CD4-positive, alpha-beta memory T cell (primary cell): Measurements from ENCODE around the gene ZNF580. TPM values are rescaled to one million over a fixed set of nuclear protein-coding genes. Genes with fewer than 3 reads are reported as not detected.

ENCODE experiments used
- CTCF ChIA-PET: fragments of 350-600 bp; sonication (Branson Sonifier 250); formaldehyde crosslinking; loops from one replicate; lab custom pipeline; 2021; ENCODE audit warnings: inconsistent platforms; ENCODE audit not compliant: partially characterized antibody; lab: Charles Lee
- POLR2A ChIA-PET: fragments of 350-600 bp; sonication (Branson Sonifier 250); formaldehyde crosslinking; loops from one replicate; lab custom pipeline; 2021; ENCODE audit not compliant: partially characterized antibody; lab: Charles Lee
- DNase-seq, 5 donors: peaks; one replicate each; pipeline versions ENCODE4 v3.0.0 to v3.0.0-alpha.2; 2020 to 2022; ENCODE audit warnings: mixed read lengths in 1 of 5
- H3K27ac ChIP-seq: one replicate; pipeline ENCODE4 v1.7.0; 2013; ENCODE audit warnings: low read depth, low read length
- H3K27me3 ChIP-seq: 2 replicates; pipeline ENCODE4 v1.7.0; 2013; ENCODE audit warnings: mild to moderate bottlenecking, low read length, moderate library complexity; ENCODE audit not compliant: insufficient read depth
- H3K36me3 ChIP-seq: 2 replicates; pipeline ENCODE4 v1.7.0; 2013; ENCODE audit warnings: mild to moderate bottlenecking, low read length, moderate library complexity; ENCODE audit not compliant: insufficient read depth
- H3K4me1 ChIP-seq: 2 replicates; pipeline ENCODE4 v1.7.0; 2013; ENCODE audit warnings: mild to moderate bottlenecking, low read length, moderate library complexity; ENCODE audit not compliant: insufficient read depth
- H3K4me3 ChIP-seq, 2 donors: one replicate each; pipeline ENCODE4 v1.7.0; 2013; ENCODE audit warnings: low read length in 2 of 2, mild to moderate bottlenecking in 1 of 2
- H3K9me3 ChIP-seq, 2 donors: one replicate each; pipeline ENCODE4 v1.7.0; 2013; ENCODE audit warnings: low read length in 2 of 2, control low read depth in 1 of 2; ENCODE audit not compliant: control insufficient read depth in 1 of 2
- H3K27ac Mint-ChIP-seq, 7 donors: one replicate each; pipeline ENCODE4 v1.8.0; 2020 to 2021; ENCODE audit warnings: mixed read lengths in 7 of 7, mild to moderate bottlenecking in 6 of 7, inconsistent platforms in 3 of 7, moderate library complexity in 3 of 7
- H3K27me3 Mint-ChIP-seq, 2 donors: one replicate each; pipeline ENCODE4 v1.8.0; 2020 to 2021; ENCODE audit warnings: mixed read lengths in 2 of 2
- H3K36me3 Mint-ChIP-seq, 2 donors: one replicate each; pipeline ENCODE4 v1.8.0; 2020 to 2021; ENCODE audit warnings: mixed read lengths in 2 of 2, inconsistent platforms in 1 of 2, mild to moderate bottlenecking in 1 of 2
- H3K4me1 Mint-ChIP-seq, 4 donors: one replicate each; pipeline ENCODE4 v1.8.0; 2020 to 2021; ENCODE audit warnings: mixed read lengths in 4 of 4, mild to moderate bottlenecking in 1 of 4
- H3K4me3 Mint-ChIP-seq, 8 donors: one replicate each; pipeline ENCODE4 v1.8.0; 2020 to 2021; ENCODE audit warnings: mixed read lengths in 8 of 8, mild to moderate bottlenecking in 7 of 8, moderate library complexity in 6 of 8, inconsistent platforms in 3 of 8
- H3K9me3 Mint-ChIP-seq, 8 donors: one replicate each; pipeline ENCODE4 v1.8.0; 2020 to 2021; ENCODE audit warnings: mixed read lengths in 8 of 8, mild to moderate bottlenecking in 5 of 8, inconsistent platforms in 3 of 8, moderate library complexity in 1 of 8
- intact Hi-C: fragments of 100-400 bp; cut with micrococcal nuclease; formaldehyde crosslinking; loops from one replicate; pipeline ENCODE4 v1.15.1; 2023
- polyA plus RNA-seq, 2 donors: library from polyadenylated mRNA; unstranded; fragments of 300-500 nt; fragmentation: Illumina TruSeq; gene quantifications; one replicate each; pipeline ENCODE4 v1.2.3, GENCODE V29; 2021
- total RNA-seq, 2 experiments: library from RNA; stranded (reverse); gene quantifications; one replicate each; pipeline ENCODE4 v1.2.3, GENCODE V29; 2021

Gene ZNF580
- total and polyA plus RNA-seq, 4 experiments from 2014 or later = 7.2 to 105 (median 55.2) TPM

- Histone ChIP-seq H3K4me1 (peaks cover 38% of the 10 kb centered on the region), H3K27me3 (no peaks in the 10 kb centered on the region), H3K4me3 (no peak overlapping the region), H3K27ac (no peak overlapping the region), H3K9me3 (no peaks in the 10 kb centered on the region), H3K36me3 (peaks cover 4% of the 10 kb centered on the region)
- H3K27ac Mint-ChIP-seq = no peak overlapping the region
- peak in 1 of 5 donors; percentile 36 for DNase-seq
- POLR2A ChIA-PET = interaction anchor here (2.9 to 6.2 kb wide), 4 partner anchors 15 to 22 kb away, joined by 18 to 95 read pairs (median 76); partner anchors contain the start of genes FIZ1, ZNF524, ZNF580 and ZNF581
- intact Hi-C loops = loop anchor here (10.0 kb wide), 1 partner anchor 238 kb away; the partner anchor contains the start of genes RPL28 and TMEM238
- H3K4me3 Mint-ChIP-seq = no peak overlapping the region
- H3K9me3 Mint-ChIP-seq = no peaks in the 10 kb centered on the region
- CTCF ChIA-PET = interaction anchor here (3.6 to 9.1 kb wide), 2 partner anchors 10 to 16 kb away, joined by 16 to 94 read pairs; partner anchors contain the start of gene ZNF865
- peaks cover 0 to 15% of the 10 kb centered on the region in 2 donors for H3K36me3 Mint-ChIP-seq
- H3K27me3 Mint-ChIP-seq = no peaks in the 10 kb centered on the region
- H3K4me1 Mint-ChIP-seq = peaks cover 28 to 51% (median 40%) of the 10 kb centered on the region in 4 donors
These were observed 18.4 kb upstream of the ZNF580 start for GRCh38 chr19:55622242-55622969.

- Histone ChIP-seq H3K4me1 (peaks cover 38% of the 10 kb centered on the region), H3K36me3 (no peaks in the 10 kb centered on the region), H3K4me3 (no peak overlapping the region), H3K9me3 (no peaks in the 10 kb centered on the region), H3K27me3 (no peaks in the 10 kb centered on the region), H3K27ac (no peak overlapping the region)
- intact Hi-C loops = loop anchor here (10.0 kb wide), 1 partner anchor 238 kb away; the partner anchor contains the start of genes RPL28 and TMEM238
- Mint-ChIP-seq H3K4me1 (peaks cover 30 to 57% (median 42%) of the 10 kb centered on the region in 4 donors), H3K36me3 (peaks cover 0 to 11% of the 10 kb centered on the region in 2 donors), H3K27ac (peak overlapping the region in 5 of 7 donors; percentile 54 to 99 (median 97)), H3K4me3 (peak overlapping the region in 1 of 8 donors; percentile 36), H3K9me3 (no peaks in the 10 kb centered on the region), H3K27me3 (no peaks in the 10 kb centered on the region)
- ChIA-PET POLR2A (interaction anchor here (1.2 to 6.2 kb wide), 6 partner anchors 11 to 42 kb away, joined by 4 to 95 read pairs (median 42); partner anchors contain the start of genes FIZ1, ZNF524, ZNF579 and ZNF580), CTCF (interaction anchor here (0.7 to 9.1 kb wide), 4 partner anchors 9 to 119 kb away, joined by 3 to 94 read pairs (median 20); partner anchors contain the start of genes FIZ1, ZNF524 and ZNF865)
- peak in 1 of 5 donors; percentile 12 for DNase-seq
These were observed 17.7 kb upstream of the ZNF580 start for GRCh38 chr19:55623130-55623529.

- Mint-ChIP-seq H3K36me3 (peaks cover 0 to 11% of the 10 kb centered on the region in 2 donors), H3K27ac (peak overlapping the region; percentile 6 to 99 (median 98)), H3K4me1 (peaks cover 30 to 57% (median 42%) of the 10 kb centered on the region in 4 donors), H3K27me3 (no peaks in the 10 kb centered on the region), H3K4me3 (peak overlapping the region in 1 of 8 donors; percentile 88), H3K9me3 (no peaks in the 10 kb centered on the region)
- intact Hi-C loops = loop anchor here (10.0 kb wide), 1 partner anchor 239 kb away; the partner anchor contains the start of genes RPL28 and TMEM238
- no peaks in the 10 kb centered on the region for H3K36me3 ChIP-seq
- H3K27me3 ChIP-seq = no peaks in the 10 kb centered on the region
- no peaks in the 10 kb centered on the region for H3K9me3 ChIP-seq
- POLR2A ChIA-PET = interaction anchor here (0.8 to 6.2 kb wide), 7 partner anchors 11 to 364 kb away, joined by 3 to 95 read pairs (median 18); partner anchors contain the start of genes FIZ1, PPP6R1, ZNF524 and ZNF579
- H3K27ac ChIP-seq = peak overlapping the region; percentile 43
- DNase-seq = peak in 1 of 5 donors; percentile 10
- H3K4me1 ChIP-seq = peaks cover 38% of the 10 kb centered on the region
- no peak overlapping the region for H3K4me3 ChIP-seq
- CTCF ChIA-PET = interaction anchor here (0.7 to 9.1 kb wide), 4 partner anchors 9 to 120 kb away, joined by 3 to 94 read pairs (median 20); partner anchors contain the start of genes FIZ1, ZNF524 and ZNF865
These were observed 17.2 kb upstream of the ZNF580 start for GRCh38 chr19:55623561-55623960.

- Histone ChIP-seq H3K27me3 (no peaks in the 10 kb centered on the region), H3K4me1 (peaks cover 38% of the 10 kb centered on the region), H3K27ac (peak within 1 kb of the TSS; percentile 88), H3K36me3 (no peaks in the 10 kb centered on the region), H3K4me3 (peak within 1 kb of the TSS; percentile 57 to 64), H3K9me3 (no peaks in the 10 kb centered on the region)
- intact Hi-C loops = loop anchor here (1.0 to 10.0 kb wide), 7 partner anchors 8 to 240 kb away; partner anchors contain the start of genes FIZ1, RPL28, TMEM238 and ZNF628
- H3K9me3 Mint-ChIP-seq = no peaks in the 10 kb centered on the region
- no peaks in the 10 kb centered on the region for H3K27me3 Mint-ChIP-seq
- peak; percentile 90 to 94 (median 93) for DNase-seq
- peaks cover 0 to 11% of the 10 kb centered on the region in 2 donors for H3K36me3 Mint-ChIP-seq
- CTCF ChIA-PET = interaction anchor here (0.6 to 9.1 kb wide), 12 partner anchors 8 to 471 kb away, joined by 3 to 94 read pairs (median 7); partner anchors contain the start of genes FIZ1, ZNF524 and ZNF865
- H3K4me1 Mint-ChIP-seq = peaks cover 30 to 57% (median 42%) of the 10 kb centered on the region in 4 donors
- H3K4me3 Mint-ChIP-seq = peak within 1 kb of the TSS; percentile 88 to 96 (median 90)
- peak within 1 kb of the TSS; percentile 96 to 99 (median 98) for H3K27ac Mint-ChIP-seq
- POLR2A ChIA-PET = interaction anchor here (0.6 to 6.2 kb wide), 17 partner anchors 9 to 508 kb away, joined by 3 to 95 read pairs (median 4); partner anchors contain the start of genes FIZ1, PPP6R1, TMEM238 and UBE2S
These were observed 16.4 kb upstream of the ZNF580 start, which contains the start of gene ZNF784 for GRCh38 chr19:55624109-55625003. Gene ZNF784 (minus strand): TSS chr19:55624566. CDS start chr19:55624561, 5 bp downstream.

GRCh38 chr19:55625004-55625326 lies 15.8 kb upstream of the ZNF580 start:
- H3K4me3 Mint-ChIP-seq = peak overlapping the region; percentile 88 to 96 (median 90)
- CTCF ChIA-PET = interaction anchor here (0.6 to 9.1 kb wide), 13 partner anchors 8 to 472 kb away, joined by 3 to 94 read pairs (median 4); partner anchors contain the start of genes FIZ1, ZNF524 and ZNF865
- intact Hi-C loops = loop anchor here (10.0 kb wide), 1 partner anchor 240 kb away; the partner anchor contains the start of genes RPL28 and TMEM238
- H3K9me3 Mint-ChIP-seq = no peaks in the 10 kb centered on the region
- H3K27me3 Mint-ChIP-seq = no peaks in the 10 kb centered on the region
- H3K27me3 ChIP-seq = no peaks in the 10 kb centered on the region
- H3K4me1 ChIP-seq = peaks cover 38% of the 10 kb centered on the region
- POLR2A ChIA-PET = interaction anchor here (0.6 to 6.2 kb wide), 15 partner anchors 8 to 241 kb away, joined by 3 to 95 read pairs (median 7); partner anchors contain the start of genes FIZ1, TMEM238, U2AF2 and UBE2S
- peaks cover 0 to 11% of the 10 kb centered on the region in 2 donors for H3K36me3 Mint-ChIP-seq
- H3K9me3 ChIP-seq = no peaks in the 10 kb centered on the region
- peak overlapping the region; percentile 88 for H3K27ac ChIP-seq
- DNase-seq = no peak
- H3K27ac Mint-ChIP-seq = peak overlapping the region; percentile 96 to 99 (median 98)
- H3K4me1 Mint-ChIP-seq = peaks cover 30 to 56% (median 42%) of the 10 kb centered on the region in 4 donors
- peak overlapping the region; percentile 57 to 64 for H3K4me3 ChIP-seq
- H3K36me3 ChIP-seq = no peaks in the 10 kb centered on the region
